GM03348 (cell line): ENCODE data around the gene PDZK1IP1.
A peak's percentile ranks its signal among the peaks of the same experiment; 100 is the strongest.
"Not testable (repeated sequence)": the region's sequence is repeated elsewhere in the genome, so short reads cannot be mapped to it uniquely, and the experiment has no call there.

ENCODE experiments used
- DNase-seq: peaks from one replicate; pipeline ENCODE4 v3.0.0; 2012; ENCODE audit warnings: low spot score

Gene PDZK1IP1

DNA sequence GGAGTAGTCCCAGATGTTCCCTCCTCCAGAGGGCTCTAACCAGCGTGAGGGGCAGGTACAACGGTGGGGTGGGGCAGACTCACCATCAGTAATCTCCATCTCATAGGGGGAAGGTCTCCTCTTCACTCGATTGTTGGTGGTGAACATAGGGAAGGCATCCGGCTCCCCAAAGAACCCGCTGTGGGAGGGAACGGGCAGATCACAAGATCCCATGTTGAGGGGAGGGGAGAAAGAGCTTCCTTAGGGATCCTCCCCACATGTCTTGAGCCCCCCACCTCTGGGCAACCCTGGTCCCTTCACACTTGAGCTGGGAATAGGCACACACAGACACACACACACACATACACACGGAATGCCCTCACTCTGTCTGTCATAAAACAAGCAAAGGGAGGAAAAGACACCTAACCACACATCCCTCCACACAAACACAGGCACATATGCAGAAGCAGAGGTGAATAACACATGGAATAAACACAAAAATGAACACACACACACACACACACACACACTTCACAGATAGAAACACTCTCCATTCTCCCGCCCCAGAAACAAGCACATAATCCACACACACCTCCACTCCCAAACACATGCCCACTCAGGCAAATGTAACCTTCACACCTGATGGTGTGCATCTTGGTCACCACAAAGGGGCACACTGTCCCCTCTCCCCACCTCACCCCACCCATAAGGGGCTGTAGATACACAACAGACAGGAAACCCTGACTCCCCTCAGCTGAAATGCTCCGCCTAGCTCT is 34.3 kb upstream of the PDZK1IP1 start:
- DNase-seq: no peak

DNA sequence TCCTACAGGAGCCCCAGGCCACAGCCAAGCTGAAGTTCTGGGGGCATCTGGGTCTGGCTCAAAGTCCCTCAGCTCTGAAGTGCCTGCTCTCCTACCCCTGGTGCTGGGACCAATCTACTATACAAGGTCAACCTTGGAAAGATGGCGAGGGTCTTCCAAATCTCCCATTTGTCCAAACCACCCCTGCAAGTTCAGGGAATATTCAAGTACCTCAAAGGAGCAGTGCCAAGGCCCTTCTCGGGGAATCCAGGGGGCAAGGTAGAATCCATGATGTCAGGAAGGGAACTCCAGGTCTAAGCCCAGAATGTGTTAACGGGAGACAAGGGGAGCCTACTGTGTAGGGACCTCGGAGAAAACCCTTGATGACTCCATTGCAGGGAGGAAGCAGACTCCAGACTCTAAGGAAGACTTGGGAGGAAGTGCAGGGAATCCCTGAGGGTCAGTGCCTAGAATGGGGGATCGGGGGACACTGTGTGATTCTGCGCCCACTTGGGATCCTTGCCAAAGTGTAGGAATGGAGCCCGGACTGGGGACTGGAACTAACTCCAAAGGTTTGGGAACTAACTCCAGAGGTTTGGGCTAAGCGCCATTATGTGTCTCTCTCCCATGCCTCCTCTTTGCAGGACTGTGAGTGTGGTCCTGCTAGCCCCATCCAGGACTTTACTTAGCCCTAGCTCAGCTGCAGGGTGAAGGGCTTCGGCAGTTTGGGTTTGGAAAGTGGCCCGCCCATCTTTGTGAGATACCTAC is 33.5 kb upstream of the PDZK1IP1 start:
- no peak for DNase-seq

GRCh38 chr1:47222476-47222875 is 32.6 kb upstream of the PDZK1IP1 start:
- no peak for DNase-seq

DNA sequence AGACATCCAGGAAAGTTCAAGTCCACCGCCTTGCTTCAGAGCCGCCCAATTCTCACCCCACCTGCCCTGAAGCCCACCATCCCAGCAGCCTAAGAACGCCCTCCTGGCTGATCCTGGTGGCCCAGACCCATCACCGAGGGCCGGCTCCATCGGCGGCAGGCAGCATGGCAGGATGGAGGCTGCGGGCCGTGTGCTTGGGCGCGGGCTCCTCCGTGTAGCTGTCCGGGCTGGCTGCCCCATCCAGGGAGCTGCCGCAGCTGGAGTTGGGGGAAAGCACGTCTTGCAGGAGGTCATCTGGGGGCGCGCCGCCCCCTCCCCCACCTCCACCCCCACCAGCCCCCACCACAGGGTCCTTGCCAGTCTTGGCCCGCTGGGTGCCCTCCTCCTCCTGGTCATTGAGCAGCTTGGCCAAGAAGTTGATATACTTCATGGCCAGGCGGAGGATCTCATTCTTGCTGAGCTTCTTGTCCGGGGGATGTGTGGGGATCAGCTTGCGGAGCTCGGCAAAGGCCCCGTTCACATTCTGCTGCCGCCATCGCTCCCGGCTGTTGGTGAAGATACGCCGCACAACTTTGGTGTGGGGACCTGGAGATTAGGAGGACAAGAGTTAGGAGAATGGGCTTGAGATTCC is 29.9 kb upstream of the PDZK1IP1 start:
- DNase-seq: no peak

DNA sequence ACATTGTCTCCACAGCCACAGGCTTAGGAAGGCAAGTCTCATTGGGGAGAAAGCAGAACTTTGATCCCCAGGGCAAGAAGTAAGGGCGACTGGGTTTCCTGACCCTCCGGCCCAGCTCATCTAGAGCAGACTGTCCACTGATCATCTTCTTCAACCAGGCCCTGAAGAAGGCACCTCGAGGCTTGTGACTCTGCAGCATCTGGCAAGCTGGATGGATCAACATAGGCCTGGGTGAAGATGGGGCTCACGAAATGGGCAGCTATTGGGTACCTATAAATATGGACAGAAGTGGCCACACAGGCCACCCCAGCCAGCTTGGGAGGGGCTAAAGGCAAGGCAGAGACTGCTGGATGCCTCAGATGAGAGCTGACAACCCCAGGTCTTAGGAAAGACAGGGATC is 29.2 kb upstream of the PDZK1IP1 start:
- DNase-seq: no peak

DNA sequence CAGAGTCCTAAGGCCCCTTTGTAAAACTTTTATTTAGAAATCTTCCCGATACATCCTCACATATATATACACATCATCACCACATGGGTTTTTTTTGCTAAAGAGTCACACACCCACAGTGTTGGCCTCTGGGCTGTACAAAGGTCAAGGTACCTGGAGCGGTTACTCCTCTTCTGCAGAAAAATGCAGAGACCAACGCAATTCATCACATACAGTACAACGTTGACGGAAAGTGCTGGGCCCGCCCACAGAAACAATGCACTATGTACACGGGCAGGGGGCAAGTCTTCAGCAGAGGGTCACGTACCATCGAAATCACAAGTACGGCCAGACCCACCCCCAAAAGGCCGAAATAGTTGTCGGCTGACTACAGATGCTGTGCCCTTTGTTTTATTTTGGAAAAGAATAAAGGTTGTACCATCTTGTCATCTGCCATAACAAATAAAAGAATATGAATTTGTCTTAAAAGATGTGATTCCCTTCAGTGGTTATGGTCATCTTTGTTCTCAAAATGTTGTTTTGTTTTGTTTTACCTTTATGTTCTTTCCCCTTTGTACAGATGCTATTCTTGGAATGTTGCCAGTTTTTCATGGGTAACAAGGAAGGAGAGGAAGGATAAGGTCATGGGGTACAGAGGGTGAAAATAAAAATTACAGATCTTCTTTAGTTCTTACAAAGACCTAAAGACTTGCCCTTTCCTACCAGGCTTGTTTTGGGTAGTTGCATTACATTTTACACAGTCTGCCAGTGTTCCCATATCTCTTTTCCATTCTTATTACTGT is 26.6 kb upstream of the PDZK1IP1 start:
- no peak for DNase-seq

DNA sequence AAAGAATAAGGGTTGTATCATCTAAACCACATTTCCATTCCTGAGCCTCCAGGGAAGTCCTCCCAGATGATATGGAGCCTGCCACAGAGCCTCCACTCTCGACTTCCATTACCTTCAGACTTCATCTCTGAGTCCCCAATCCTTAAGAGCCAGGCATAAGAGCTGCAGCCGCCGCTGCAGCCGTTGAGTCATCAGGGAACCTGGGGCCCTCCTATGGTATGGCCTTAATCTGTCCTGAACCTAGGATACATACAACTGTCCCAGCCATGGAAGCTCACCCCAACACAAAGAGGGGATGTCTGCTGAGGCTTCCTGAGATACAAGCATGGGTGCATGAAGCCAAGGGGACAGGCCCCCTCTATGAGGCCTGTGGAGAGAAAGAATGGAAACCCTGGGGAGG is 25.9 kb upstream of the PDZK1IP1 start:
- no peak for DNase-seq

DNA sequence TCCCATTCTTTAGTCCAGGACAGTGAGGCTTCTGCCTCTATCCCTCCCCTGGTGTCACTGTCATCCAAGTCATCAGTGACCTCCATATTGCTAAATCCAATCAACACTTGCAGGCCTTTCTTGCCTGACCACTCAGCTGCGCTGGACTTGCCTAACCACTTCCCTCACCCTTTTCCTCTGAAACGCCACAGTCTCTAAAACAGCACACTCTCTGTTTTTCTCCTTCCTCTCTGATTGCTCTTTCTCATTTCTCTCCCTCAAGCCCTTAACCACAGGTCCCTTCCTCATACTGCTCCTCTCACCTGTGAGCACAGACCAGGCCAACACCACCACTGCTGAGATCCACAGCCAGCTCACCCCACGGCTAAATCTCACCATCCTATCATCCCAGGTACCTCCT is 24.7 kb upstream of the PDZK1IP1 start:
- no peak for DNase-seq

GRCh38 chr1:47213230-47213963 is 23.6 kb upstream of the PDZK1IP1 start:
- no peak for DNase-seq

GRCh38 chr1:47212636-47213229 is 22.9 kb upstream of the PDZK1IP1 start:
- no peak for DNase-seq

DNA sequence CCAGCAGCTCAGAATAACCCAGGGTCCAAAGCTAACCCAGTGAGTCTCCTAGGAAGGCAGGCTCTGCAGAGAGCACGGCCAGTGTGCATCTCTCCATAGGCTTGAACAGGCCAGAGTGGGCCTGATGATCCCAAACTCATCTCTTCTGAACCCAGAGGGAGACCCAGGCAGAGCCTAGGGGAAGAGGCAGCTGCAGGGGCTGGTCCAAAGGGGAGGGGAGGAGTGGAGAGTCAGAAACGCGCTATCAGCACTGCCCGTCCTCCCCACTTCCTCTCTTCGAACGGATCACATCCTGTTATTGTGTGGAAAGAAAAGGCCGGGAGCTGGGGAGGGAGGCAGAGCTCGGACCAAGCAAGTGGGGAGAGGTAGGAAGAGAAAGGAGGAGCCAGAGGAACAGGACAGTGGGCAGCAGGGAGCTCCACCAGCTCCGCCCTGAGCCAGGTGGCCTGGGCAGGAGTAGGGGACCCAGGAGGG is 22.0 kb upstream of the PDZK1IP1 start:
- DNase-seq: no peak

DNA sequence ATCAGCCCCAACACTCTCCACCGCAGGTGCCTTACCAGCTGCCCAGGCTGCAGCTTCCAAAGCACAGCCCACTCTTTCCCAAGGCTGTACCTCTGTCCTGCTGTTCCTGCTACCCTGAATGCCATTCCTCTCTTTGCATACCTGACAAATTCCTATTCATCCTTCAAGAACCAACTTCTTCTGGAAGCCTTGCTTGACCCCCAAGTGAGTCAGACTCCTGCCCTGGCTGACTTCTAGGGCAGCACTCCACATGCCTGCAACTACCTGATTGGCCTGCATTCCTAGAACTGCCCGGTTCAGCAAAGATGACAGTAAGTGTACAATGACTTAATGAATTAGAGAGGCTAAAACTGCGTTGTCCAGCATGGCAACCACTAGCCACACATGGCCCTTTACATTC is 20.8 kb upstream of the PDZK1IP1 start:
- DNase-seq: no peak

DNA sequence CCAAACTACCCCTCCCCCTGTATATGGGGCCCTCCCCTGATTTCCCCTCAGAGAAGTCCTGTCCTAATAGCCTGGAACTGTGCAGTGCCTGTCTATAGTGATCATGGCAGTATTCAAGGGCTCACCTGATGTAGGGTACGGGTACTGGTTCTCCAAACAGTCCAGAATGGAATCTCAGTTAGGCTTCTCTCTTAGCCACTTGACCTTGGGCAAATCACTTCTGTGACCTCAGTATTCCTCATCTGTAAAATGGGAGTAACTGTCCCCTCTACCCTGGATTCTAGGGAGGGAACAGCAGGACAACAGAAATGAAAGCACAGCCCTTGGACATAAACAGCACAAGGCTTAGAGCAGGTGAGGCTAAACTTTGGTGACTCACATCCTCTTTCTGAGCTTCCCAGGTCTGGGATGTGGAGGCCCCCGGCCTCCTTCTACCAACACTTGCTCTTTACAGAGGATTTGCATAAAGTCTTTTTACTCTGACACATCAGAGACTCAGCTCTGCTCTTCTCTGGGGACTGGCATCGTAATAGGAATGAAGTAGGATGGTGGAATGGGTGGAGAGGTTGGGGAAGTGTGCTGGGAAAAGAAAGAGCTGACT is 20.0 kb upstream of the PDZK1IP1 start:
- no peak for DNase-seq

DNA sequence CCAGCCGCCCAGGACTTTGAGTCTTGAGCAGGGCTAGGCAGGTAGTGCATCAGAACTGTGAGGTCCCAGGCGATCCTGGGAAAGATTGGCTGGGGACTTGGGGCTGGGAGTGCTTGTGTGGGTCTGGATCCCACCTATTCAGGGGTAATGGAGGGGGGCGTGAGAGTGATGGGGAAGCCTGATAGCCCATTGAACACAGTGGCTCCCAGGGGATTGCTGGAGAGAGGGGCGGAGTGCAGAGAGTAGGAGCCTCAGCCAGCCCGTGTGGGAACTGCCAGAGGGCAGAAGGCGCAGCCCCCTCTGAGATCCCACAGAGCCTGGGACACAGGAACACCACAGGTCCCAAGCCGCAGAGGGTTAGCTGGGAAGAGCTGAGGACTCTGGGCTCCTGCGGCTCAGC is 19.3 kb upstream of the PDZK1IP1 start:
- DNase-seq: no peak

DNA sequence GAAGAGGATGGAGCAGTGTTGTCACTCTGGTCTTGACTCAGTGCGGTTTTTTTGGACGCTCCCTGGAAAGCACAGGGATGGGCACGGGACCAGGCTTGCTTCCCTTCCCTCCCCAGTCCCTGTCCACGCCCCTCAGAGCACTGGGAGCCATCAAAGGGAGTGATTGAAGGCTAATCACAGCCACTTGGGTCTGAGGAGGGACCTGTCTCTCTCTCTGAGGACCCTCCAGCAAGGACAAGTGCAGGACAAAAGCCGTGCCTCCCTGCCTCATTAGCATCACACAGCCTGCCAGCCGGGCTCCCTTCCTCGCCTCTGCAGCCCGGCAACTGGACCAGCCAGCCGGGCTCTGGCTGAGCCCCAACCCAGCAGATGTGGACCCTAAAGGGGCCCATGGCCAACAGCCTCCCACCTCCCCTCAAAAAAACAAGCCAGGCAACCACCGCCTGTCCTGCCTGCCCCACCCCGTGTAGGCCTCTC is 18.6 kb upstream of the PDZK1IP1 start:
- DNase-seq: no peak

- DNase-seq: no peak
Measured at GRCh38 chr1:47207803-47208373, 18.1 kb upstream of the PDZK1IP1 start.

GRCh38 chr1:47205918-47206317 is 16.1 kb upstream of the PDZK1IP1 start:
- no peak for DNase-seq

DNA sequence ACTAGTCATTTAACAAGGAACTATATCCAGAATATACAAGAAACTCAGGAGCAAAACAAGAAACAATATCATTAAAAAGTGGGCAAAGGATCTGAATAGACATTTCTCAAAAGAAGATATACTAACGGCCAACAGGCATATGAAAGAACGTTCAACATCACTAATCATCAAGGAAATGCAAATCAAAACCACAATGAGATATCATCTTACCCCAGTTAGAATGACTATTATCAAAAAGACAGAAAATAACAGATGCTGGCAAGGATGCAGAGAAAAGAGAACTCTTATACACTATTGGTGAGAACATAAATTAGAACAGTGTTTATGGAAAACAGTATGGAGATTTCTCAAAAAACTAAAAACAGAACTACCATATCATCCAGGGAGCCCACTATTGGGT is 13.7 kb upstream of the PDZK1IP1 start:
- DNase-seq: not testable (repeated sequence)

DNA sequence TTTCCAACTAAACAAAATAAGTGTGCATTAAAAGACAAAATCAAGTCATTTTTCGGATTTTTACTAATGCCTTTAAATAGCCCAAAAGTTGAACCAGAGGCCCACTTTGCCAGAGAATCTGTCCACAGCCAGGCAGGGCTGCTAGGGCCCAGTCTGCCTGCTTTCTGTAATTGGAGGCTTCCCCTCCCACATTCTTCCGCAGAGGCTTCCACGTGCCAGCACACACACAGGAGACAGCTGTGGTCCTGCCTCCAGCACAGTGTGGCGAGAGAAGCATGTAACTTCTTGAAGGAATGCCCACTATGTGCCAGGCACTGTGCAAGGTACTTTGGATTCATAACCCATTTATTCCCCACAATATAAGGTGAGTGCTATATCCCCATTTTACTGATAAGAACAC is 11.3 kb upstream of the PDZK1IP1 start:
- peak; percentile 60 for DNase-seq

- no peak for DNase-seq
Measured at GRCh38 chr1:47198214-47198613, 8.4 kb upstream of the PDZK1IP1 start.
